ENCODE measurements around the gene KCNJ6. TPM values are rescaled to one million over a fixed set of nuclear protein-coding genes. Genes with fewer than 3 reads are reported as not detected.

KCNJ6 gene
- total RNA-seq, 2 experiments from 2014 or later, result not detected

DNA sequence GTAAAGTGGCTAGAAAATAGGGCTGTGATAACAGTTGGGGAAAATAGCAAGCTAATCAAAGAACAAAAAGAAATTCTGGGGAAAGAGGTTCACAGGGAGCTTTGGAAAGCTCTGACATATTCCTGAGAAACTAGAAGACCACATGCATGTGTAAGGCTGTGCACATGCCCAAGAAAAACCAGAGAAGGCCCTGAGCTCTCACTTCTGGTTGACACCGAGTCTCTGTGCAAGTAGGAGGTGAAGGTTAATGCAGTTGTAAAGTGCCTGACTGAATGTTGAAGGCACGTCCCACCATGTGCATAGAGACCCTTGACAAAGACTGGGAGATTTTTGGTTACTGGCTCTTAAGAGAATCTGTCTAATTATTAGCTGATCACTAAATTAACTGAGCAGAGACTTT, 288.7 kb downstream of the KCNJ6 start:
- Mint-ChIP-seq H3K4me1 (peaks cover 6% of the 10 kb centered on the region), H3K27ac (no peak overlapping the region), H3K27me3 (peaks cover 24% of the 10 kb centered on the region), H3K9me3 (ENCODE audit: low read depth) (no peaks in the 10 kb centered on the region), H3K4me3 (no peak overlapping the region), H3K36me3 (ENCODE audit: low read depth) (no peaks in the 10 kb centered on the region)
- CTCF ChIA-PET, result interaction anchor here (0.5 kb wide), 1 partner anchor 29 kb away, joined by 3 read pairs; no protein-coding TSS in a partner anchor
- intact Hi-C loops (cut with DNase I, micrococcal nuclease), result no loop called here
- DNase-seq (no peak), ATAC-seq (no peak)
- POLR2A ChIA-PET, result no interaction called here

GRCh38 chr21:37627074-37627473, 289.2 kb downstream of the KCNJ6 start:
- H3K9me3 Mint-ChIP-seq (ENCODE audit: low read depth), result no peaks in the 10 kb centered on the region
- no peaks in the 10 kb centered on the region for H3K36me3 Mint-ChIP-seq (ENCODE audit: low read depth)
- peaks cover 20% of the 10 kb centered on the region for H3K27me3 Mint-ChIP-seq
- H3K27ac Mint-ChIP-seq, result no peak overlapping the region
- CTCF ChIA-PET, result interaction anchor here (0.5 kb wide), 1 partner anchor 29 kb away, joined by 3 read pairs; no protein-coding TSS in a partner anchor
- DNase-seq (no peak), ATAC-seq (no peak)
- POLR2A ChIA-PET, result no interaction called here
- H3K4me1 Mint-ChIP-seq, result peaks cover 6% of the 10 kb centered on the region
- intact Hi-C loops (cut with DNase I, micrococcal nuclease), result no loop called here
- H3K4me3 Mint-ChIP-seq, result no peak overlapping the region

DNA sequence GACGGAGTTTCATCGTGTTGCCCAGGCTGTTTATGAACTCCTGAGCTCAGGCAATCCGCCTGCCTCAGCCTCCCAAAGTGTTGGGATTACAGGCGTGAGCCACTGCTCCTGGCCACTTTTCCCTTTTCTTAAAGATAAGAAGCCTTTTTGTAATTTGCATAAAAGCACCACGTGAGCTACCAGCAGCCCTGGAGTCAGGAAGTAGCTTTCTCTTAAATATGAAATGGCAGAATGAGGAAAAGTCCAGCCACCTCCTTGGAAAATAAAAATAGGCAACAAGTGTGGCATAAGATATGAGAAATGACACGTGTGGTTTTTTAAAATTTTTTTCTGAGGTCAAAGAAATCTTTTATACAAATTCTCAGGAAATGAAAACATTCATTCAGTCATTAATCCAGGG, 289.9 kb downstream of the KCNJ6 start:
- CTCF ChIA-PET, result no interaction called here
- Mint-ChIP-seq H3K27ac (no peak overlapping the region), H3K27me3 (peaks cover 17% of the 10 kb centered on the region), H3K4me3 (no peak overlapping the region), H3K4me1 (peaks cover under 1% of the 10 kb centered on the region), H3K36me3 (ENCODE audit: low read depth) (no peaks in the 10 kb centered on the region), H3K9me3 (ENCODE audit: low read depth) (no peaks in the 10 kb centered on the region)
- POLR2A ChIA-PET, result no interaction called here
- no peak for DNase-seq
- intact Hi-C loops (cut with DNase I, micrococcal nuclease), result no loop called here
- ATAC-seq, result no peak

- ChIA-PET POLR2A (no interaction called here), CTCF (no interaction called here)
- Mint-ChIP-seq H3K27me3 (peaks cover 12% of the 10 kb centered on the region), H3K4me1 (no peaks in the 10 kb centered on the region), H3K9me3 (ENCODE audit: low read depth) (no peaks in the 10 kb centered on the region), H3K4me3 (no peak overlapping the region), H3K27ac (no peak overlapping the region), H3K36me3 (ENCODE audit: low read depth) (no peaks in the 10 kb centered on the region)
- intact Hi-C loops (cut with DNase I, micrococcal nuclease), result no loop called here
- no peak for DNase-seq
- ATAC-seq, result no peak
These were observed 292.6 kb downstream of the KCNJ6 start for GRCh38 chr21:37623689-37624088.

GRCh38 chr21:37623183-37623582, 293.1 kb downstream of the KCNJ6 start:
- peaks cover 7% of the 10 kb centered on the region for H3K27me3 Mint-ChIP-seq
- ChIA-PET POLR2A (no interaction called here), CTCF (no interaction called here)
- DNase-seq (no peak), ATAC-seq (no peak)
- no peaks in the 10 kb centered on the region for H3K4me1 Mint-ChIP-seq
- H3K9me3 Mint-ChIP-seq (ENCODE audit: low read depth), result no peaks in the 10 kb centered on the region
- no peak overlapping the region for H3K4me3 Mint-ChIP-seq
- intact Hi-C loops (cut with DNase I, micrococcal nuclease), result no loop called here
- H3K36me3 Mint-ChIP-seq (ENCODE audit: low read depth), result no peaks in the 10 kb centered on the region
- H3K27ac Mint-ChIP-seq, result no peak overlapping the region

GRCh38 chr21:37622755-37623154, 293.5 kb downstream of the KCNJ6 start:
- no peak for ATAC-seq
- DNase-seq, result no peak
- intact Hi-C loops (cut with DNase I, micrococcal nuclease), result no loop called here
- Mint-ChIP-seq H3K4me1 (no peaks in the 10 kb centered on the region), H3K27me3 (peaks cover 8% of the 10 kb centered on the region), H3K9me3 (ENCODE audit: low read depth) (no peaks in the 10 kb centered on the region), H3K27ac (no peak overlapping the region), H3K36me3 (ENCODE audit: low read depth) (no peaks in the 10 kb centered on the region), H3K4me3 (no peak overlapping the region)
- ChIA-PET POLR2A (no interaction called here), CTCF (no interaction called here)

- CTCF ChIA-PET, result no interaction called here
- no peaks in the 10 kb centered on the region for H3K36me3 Mint-ChIP-seq (ENCODE audit: low read depth)
- intact Hi-C loops (cut with DNase I, micrococcal nuclease), result no loop called here
These were observed 295.9 kb downstream of the KCNJ6 start for GRCh38 chr21:37620401-37620800.

GRCh38 chr21:37619464-37619974, 296.7 kb downstream of the KCNJ6 start:
- DNase-seq (no peak), ATAC-seq (no peak)
- H3K4me1 Mint-ChIP-seq, result no peaks in the 10 kb centered on the region
- no peak overlapping the region for H3K4me3 Mint-ChIP-seq
- H3K9me3 Mint-ChIP-seq (ENCODE audit: low read depth), result no peaks in the 10 kb centered on the region
- H3K27me3 Mint-ChIP-seq, result peaks cover 11% of the 10 kb centered on the region
- POLR2A ChIA-PET, result no interaction called here
- intact Hi-C loops (cut with DNase I, micrococcal nuclease), result no loop called here
- CTCF ChIA-PET, result interaction anchor here (0.6 kb wide), 2 partner anchors 25 to 51 kb away, joined by 3 read pairs; no protein-coding TSS in a partner anchor
- no peak overlapping the region for H3K27ac Mint-ChIP-seq
- H3K36me3 Mint-ChIP-seq (ENCODE audit: low read depth), result no peaks in the 10 kb centered on the region

More at GRCh38 chr21:37620401-37620800, 295.9 kb downstream of the KCNJ6 start:
- no peaks in the 10 kb centered on the region for H3K4me1 Mint-ChIP-seq
- H3K27ac Mint-ChIP-seq, result no peak overlapping the region
- no peak overlapping the region for H3K4me3 Mint-ChIP-seq
- DNase-seq (no peak), ATAC-seq (no peak)
- peaks cover 11% of the 10 kb centered on the region for H3K27me3 Mint-ChIP-seq
- no peaks in the 10 kb centered on the region for H3K9me3 Mint-ChIP-seq (ENCODE audit: low read depth)
- POLR2A ChIA-PET, result no interaction called here

- Mint-ChIP-seq H3K27me3 (peaks cover 11% of the 10 kb centered on the region), H3K4me1 (no peaks in the 10 kb centered on the region), H3K27ac (no peak overlapping the region), H3K9me3 (ENCODE audit: low read depth) (no peaks in the 10 kb centered on the region), H3K36me3 (ENCODE audit: low read depth) (no peaks in the 10 kb centered on the region), H3K4me3 (no peak overlapping the region)
- ATAC-seq (no peak), DNase-seq (no peak)
- ChIA-PET POLR2A (no interaction called here), CTCF (no interaction called here)
- intact Hi-C loops (cut with DNase I, micrococcal nuclease), result no loop called here
These were observed 298.2 kb downstream of the KCNJ6 start for GRCh38 chr21:37618081-37618480.

- no peaks in the 10 kb centered on the region for H3K4me1 Mint-ChIP-seq
- intact Hi-C loops (cut with DNase I, micrococcal nuclease), result no loop called here
- CTCF ChIA-PET, result no interaction called here
- no peaks in the 10 kb centered on the region for H3K9me3 Mint-ChIP-seq (ENCODE audit: low read depth)
- no peaks in the 10 kb centered on the region for H3K36me3 Mint-ChIP-seq (ENCODE audit: low read depth)
- DNase-seq (no peak), ATAC-seq (no peak)
- H3K27ac Mint-ChIP-seq, result no peak overlapping the region
- POLR2A ChIA-PET, result interaction anchor here (0.6 kb wide), 1 partner anchor 93 kb away, joined by 4 read pairs; no protein-coding TSS in a partner anchor
- H3K4me3 Mint-ChIP-seq, result no peak overlapping the region
- peaks cover 9% of the 10 kb centered on the region for H3K27me3 Mint-ChIP-seq
These were observed 300.3 kb downstream of the KCNJ6 start for GRCh38 chr21:37615962-37616361.

- CTCF ChIA-PET, result no interaction called here
These were observed 301.8 kb downstream of the KCNJ6 start for GRCh38 chr21:37614351-37614875.

GRCh38 chr21:37607081-37607480, 309.2 kb downstream of the KCNJ6 start:
- Mint-ChIP-seq H3K36me3 (ENCODE audit: low read depth) (no peaks in the 10 kb centered on the region), H3K9me3 (ENCODE audit: low read depth) (no peaks in the 10 kb centered on the region), H3K4me3 (no peak overlapping the region), H3K4me1 (no peaks in the 10 kb centered on the region), H3K27me3 (peaks cover 16% of the 10 kb centered on the region), H3K27ac (no peak overlapping the region)
- intact Hi-C loops (cut with DNase I, micrococcal nuclease), result no loop called here
- DNase-seq (no peak), ATAC-seq (no peak)
- ChIA-PET CTCF (no interaction called here), POLR2A (no interaction called here)

More at GRCh38 chr21:37614351-37614875, 301.8 kb downstream of the KCNJ6 start:
- Mint-ChIP-seq H3K9me3 (ENCODE audit: low read depth) (no peaks in the 10 kb centered on the region), H3K27ac (no peak overlapping the region), H3K36me3 (ENCODE audit: low read depth) (no peaks in the 10 kb centered on the region), H3K4me3 (no peak overlapping the region), H3K4me1 (no peaks in the 10 kb centered on the region), H3K27me3 (peaks cover 16% of the 10 kb centered on the region)
- POLR2A ChIA-PET, result no interaction called here
- ATAC-seq, result no peak
- DNase-seq, result no peak
- intact Hi-C loops (cut with DNase I, micrococcal nuclease), result no loop called here

All from activated CD4-positive, alpha-beta T cell treated with anti-CD3 and anti-CD28 coated beads for 36 hours (primary cell).